ENCODE results near the gene NR4A3. TPM values are rescaled to one million over a fixed set of nuclear protein-coding genes. Genes with fewer than 3 reads are reported as not detected.
A peak's percentile ranks its signal among the peaks of the same experiment; 100 is the strongest.

Gene NR4A3
- total and polyA plus RNA-seq, 11 donors = 1.5 to 27.8 (median 9.9) TPM

- Histone ChIP-seq H3K4me1 (peaks cover 0 to 42% (median 23%) of the 10 kb centered on the region in 12 donors), H3K36me3 (no peaks in the 10 kb centered on the region)
- 0 to 1% (median 0%) methylated on average over 28 of the region's 28 CpGs for WGBS, 4 donors
Measured at GRCh38 chr9:99820685-99821395, 845 bp upstream of the NR4A3 start.

GRCh38 chr9:99822109-99822805, 572 bp downstream of the NR4A3 start:
- DNase-seq (peak in 4 of 5 donors; percentile 28 to 64 (median 38)), ATAC-seq (peak in 3 of 4 donors; percentile 0 to 1 (median 0))
- WGBS, 4 donors = 0 to 1% (median 0%) methylated on average over 29 to 51 of the region's 51 CpGs
- intact Hi-C loops (cut with DNase I) = loop anchor here in 9 of 10 donors (5.0 to 10.0 kb wide), 10 partner anchors 85 to 603 kb away; partner anchors contain the start of genes STX17 (in 6 of the 9), ALG2 (in 2 of the 9), SEC61B (in 2 of the 9) and MSANTD3 (in 1 of the 9)
- Histone ChIP-seq H3K9me3 (no peaks in the 10 kb centered on the region), H3K4me3 (peak overlapping the region; percentile 46 to 95 (median 88)), H3K36me3 (no peaks in the 10 kb centered on the region), H3K27me3 (peaks cover 0 to 34% (median 11%) of the 10 kb centered on the region in 9 donors), H3K4me1 (peaks cover 0 to 44% (median 23%) of the 10 kb centered on the region in 12 donors), H3K27ac (peak overlapping the region; percentile 86 to 100 (median 98))
- TF ChIP-seq POLR2A (IDR thresholded peaks at IDR 0.05) = no peak
- no peak for TF ChIP-seq CTCF (IDR thresholded peaks at IDR 0.05)

More at GRCh38 chr9:99820685-99821395, 845 bp upstream of the NR4A3 start:
- DNase-seq = peak in 4 of 5 donors; percentile 56 to 70 (median 64)
- Histone ChIP-seq H3K4me3 (peak overlapping the region; percentile 46 to 95 (median 88)), H3K9me3 (no peaks in the 10 kb centered on the region), H3K27me3 (peaks cover 0 to 21% (median 7%) of the 10 kb centered on the region in 9 donors), H3K27ac (peak overlapping the region; percentile 86 to 100 (median 98))
- ATAC-seq = peak in 2 of 4 donors; percentile 5 to 21
- TF ChIP-seq POLR2A (IDR thresholded peaks at IDR 0.05) (no peak), CTCF (IDR thresholded peaks at IDR 0.05) (no peak)
- intact Hi-C loops (cut with DNase I) = loop anchor here in 9 of 10 donors (2.0 to 10.0 kb wide), 15 partner anchors 86 to 604 kb away; partner anchors contain the start of genes STX17 (in 7 of the 9), ALG2 (in 2 of the 9), SEC61B (in 2 of the 9) and MSANTD3 (in 1 of the 9)

DNA sequence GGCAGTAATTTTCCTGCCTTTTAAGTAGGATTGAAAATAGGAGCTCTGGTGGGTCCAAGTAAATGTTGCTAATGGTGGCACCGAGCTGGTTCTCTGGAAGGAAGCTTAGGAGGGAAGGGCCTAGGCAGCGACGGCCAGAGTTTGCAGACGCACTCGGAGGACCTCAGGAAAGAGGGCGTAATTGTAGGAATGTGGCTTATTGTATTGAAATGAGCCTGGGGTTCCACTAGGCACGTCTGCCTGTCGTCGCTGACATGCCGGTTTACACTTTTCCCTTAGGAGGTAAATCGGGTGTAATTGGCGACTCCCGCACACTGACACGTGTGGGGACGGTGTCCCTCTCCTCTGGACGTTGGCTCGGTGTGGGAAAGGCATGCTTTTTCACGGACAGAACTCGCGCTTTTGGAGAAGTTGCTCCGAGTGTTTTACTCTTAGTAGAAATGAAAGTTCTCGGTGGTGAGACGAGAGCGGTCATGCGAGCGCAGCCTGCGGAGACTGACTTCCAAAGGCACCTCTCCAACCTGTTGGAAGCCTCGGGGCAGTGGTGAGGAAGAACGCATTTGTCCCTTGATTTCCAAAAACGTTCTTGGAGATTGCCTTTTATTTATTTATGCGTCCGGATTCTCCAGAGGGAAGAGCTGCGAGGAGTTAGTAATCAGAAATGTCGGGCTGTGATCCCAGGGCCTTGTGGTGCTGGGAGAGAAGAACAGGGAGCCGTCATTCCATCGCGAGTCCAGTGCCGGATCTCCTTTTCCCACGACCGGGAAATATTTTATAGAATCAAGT, 1.3 kb downstream of the NR4A3 start:
- H3K4me3 ChIP-seq = peak overlapping the region; percentile 46 to 95 (median 88)
- no peaks in the 10 kb centered on the region for H3K9me3 ChIP-seq
- 0 to 1% (median 0%) methylated on average over 39 to 40 of the region's 40 CpGs for WGBS, 4 donors
- no peaks in the 10 kb centered on the region for H3K36me3 ChIP-seq
- H3K4me1 ChIP-seq = peaks cover 0 to 41% (median 22%) of the 10 kb centered on the region in 12 donors
- intact Hi-C loops (cut with DNase I) = loop anchor here in 9 of 10 donors (5.0 to 10.0 kb wide), 10 partner anchors 84 to 602 kb away; partner anchors contain the start of genes STX17 (in 6 of the 9), ALG2 (in 2 of the 9), SEC61B (in 2 of the 9) and MSANTD3 (in 1 of the 9)
- H3K27me3 ChIP-seq = peaks cover 0 to 42% (median 11%) of the 10 kb centered on the region in 9 donors
- DNase-seq = peak in 4 of 5 donors; percentile 17 to 38 (median 29)
- no peak for TF ChIP-seq POLR2A (IDR thresholded peaks at IDR 0.05)
- TF ChIP-seq CTCF (IDR thresholded peaks at IDR 0.05) = peak in 1 of 12 donors; percentile 6
- peak overlapping the region in 10 of 12 donors; percentile 97 to 100 (median 98) for H3K27ac ChIP-seq
- ATAC-seq = no peak

Measured in heart left ventricle (tissue), 16 donors.